NB4 (cell line): ENCODE data around the gene TGM6.

Source experiments
- POLR2A ChIP-seq: IDR thresholded peaks from 2 replicates; pipeline ENCODE4 v1.6.1; 2011; ENCODE audit warnings: mild to moderate bottlenecking; ENCODE audit not compliant: insufficient read length; ENCODE audit errors: extremely low read depth
- TF ChIP-seq, protein P1 (sequence below): IDR thresholded peaks from one replicate; pipeline ENCODE4 v1.5.1; 2012; ENCODE audit warnings: low read depth, low read length

DNA sequence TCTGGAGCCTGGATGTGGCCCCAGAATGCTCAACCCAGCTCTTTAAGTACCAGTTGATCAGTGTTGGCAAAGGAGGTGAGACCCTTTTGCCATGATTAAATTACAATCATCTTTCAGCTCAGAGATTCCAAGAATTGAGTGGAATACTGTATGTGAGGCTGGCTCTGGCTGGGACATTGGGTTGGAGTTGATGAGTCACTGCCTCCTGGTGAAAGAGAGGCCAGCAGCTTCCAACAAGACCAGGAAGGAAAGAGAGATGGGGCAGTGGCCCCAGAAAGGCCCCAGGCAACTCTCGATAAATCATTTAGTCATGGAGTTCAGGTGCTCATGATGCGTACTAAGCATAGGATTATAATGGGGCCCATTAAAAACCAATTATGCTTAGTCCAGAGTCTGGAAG is 2.1 kb downstream of the TGM6 start:
- TF ChIP-seq, protein P1, sequence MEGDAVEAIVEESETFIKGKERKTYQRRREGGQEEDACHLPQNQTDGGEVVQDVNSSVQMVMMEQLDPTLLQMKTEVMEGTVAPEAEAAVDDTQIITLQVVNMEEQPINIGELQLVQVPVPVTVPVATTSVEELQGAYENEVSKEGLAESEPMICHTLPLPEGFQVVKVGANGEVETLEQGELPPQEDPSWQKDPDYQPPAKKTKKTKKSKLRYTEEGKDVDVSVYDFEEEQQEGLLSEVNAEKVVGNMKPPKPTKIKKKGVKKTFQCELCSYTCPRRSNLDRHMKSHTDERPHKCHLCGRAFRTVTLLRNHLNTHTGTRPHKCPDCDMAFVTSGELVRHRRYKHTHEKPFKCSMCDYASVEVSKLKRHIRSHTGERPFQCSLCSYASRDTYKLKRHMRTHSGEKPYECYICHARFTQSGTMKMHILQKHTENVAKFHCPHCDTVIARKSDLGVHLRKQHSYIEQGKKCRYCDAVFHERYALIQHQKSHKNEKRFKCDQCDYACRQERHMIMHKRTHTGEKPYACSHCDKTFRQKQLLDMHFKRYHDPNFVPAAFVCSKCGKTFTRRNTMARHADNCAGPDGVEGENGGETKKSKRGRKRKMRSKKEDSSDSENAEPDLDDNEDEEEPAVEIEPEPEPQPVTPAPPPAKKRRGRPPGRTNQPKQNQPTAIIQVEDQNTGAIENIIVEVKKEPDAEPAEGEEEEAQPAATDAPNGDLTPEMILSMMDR: no peak
- no peak for TF ChIP-seq POLR2A
